Body of pancreas (tissue), 4 donors: ENCODE results near the gene TPM2.

Experiments
- POLR2A ChIP-seq, 3 donors: fragments of 450-650 bp; IDR thresholded peaks; one replicate each; pipeline ENCODE4 v1.6.1; 2016; ENCODE audit warnings: antibody characterized with exemption in 3 of 3, mild to moderate bottlenecking in 2 of 3
- TF ChIP-seq, protein P1 (sequence below), 7 experiments: fragments of 450-650 bp in 4 of 7; fragments of 200-600 bp in 3 of 7; sonication (generic) in 3 of 7; IDR thresholded peaks; one replicate each; pipeline ENCODE4 v1.5.1; 2016 to 2019; ENCODE audit warnings: antibody characterized with exemption in 7 of 7

DNA sequence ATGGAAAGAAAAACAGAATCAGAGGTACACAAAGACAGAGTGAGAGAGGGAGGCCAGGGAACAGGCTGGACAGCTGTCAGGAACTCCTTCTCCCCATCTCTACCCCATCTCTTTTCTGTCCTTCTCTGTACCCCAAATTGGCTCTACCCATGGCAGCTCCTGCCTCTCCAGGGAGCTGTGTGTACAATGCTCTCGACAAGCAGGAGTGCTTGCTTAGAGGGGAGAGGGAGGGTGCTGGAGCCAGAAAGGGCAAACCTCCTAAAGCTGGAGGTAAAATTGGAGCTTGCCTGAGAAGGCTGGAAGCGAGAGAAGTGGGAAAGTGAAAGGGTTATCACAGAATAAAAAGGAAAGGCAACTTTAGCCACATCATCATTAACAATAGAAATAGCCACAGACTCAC is 6.4 kb downstream of the TPM2 start:
- TF ChIP-seq POLR2A (IDR thresholded peaks at IDR 0.05): no peak
- TF ChIP-seq, protein P1, sequence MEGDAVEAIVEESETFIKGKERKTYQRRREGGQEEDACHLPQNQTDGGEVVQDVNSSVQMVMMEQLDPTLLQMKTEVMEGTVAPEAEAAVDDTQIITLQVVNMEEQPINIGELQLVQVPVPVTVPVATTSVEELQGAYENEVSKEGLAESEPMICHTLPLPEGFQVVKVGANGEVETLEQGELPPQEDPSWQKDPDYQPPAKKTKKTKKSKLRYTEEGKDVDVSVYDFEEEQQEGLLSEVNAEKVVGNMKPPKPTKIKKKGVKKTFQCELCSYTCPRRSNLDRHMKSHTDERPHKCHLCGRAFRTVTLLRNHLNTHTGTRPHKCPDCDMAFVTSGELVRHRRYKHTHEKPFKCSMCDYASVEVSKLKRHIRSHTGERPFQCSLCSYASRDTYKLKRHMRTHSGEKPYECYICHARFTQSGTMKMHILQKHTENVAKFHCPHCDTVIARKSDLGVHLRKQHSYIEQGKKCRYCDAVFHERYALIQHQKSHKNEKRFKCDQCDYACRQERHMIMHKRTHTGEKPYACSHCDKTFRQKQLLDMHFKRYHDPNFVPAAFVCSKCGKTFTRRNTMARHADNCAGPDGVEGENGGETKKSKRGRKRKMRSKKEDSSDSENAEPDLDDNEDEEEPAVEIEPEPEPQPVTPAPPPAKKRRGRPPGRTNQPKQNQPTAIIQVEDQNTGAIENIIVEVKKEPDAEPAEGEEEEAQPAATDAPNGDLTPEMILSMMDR (IDR thresholded peaks at IDR 0.05): no peak
